ENCODE data around the gene MYBPC1. TPM values are rescaled to one million over a fixed set of nuclear protein-coding genes. Genes with fewer than 3 reads are reported as not detected.

MYBPC1 gene
- total RNA-seq, 1 experiment from 2014 or later = 0.49 TPM

- CTCF ChIA-PET = no interaction called here
- no peak overlapping the region for H3K27ac ChIP-seq (ENCODE audit: low read depth, low read length, poor library complexity, severe bottlenecking)
- POLR2A ChIA-PET (ENCODE audit: low non-redundant PET) = no interaction called here
- no peaks in the 10 kb centered on the region for H3K9me3 ChIP-seq (ENCODE audit: low read depth, low read length, poor library complexity, severe bottlenecking)
- no peaks in the 10 kb centered on the region for H3K36me3 ChIP-seq (ENCODE audit: insufficient read depth, low read length, poor library complexity, severe bottlenecking)
- no peaks in the 10 kb centered on the region for H3K27me3 ChIP-seq (replicated peaks; ENCODE audit: insufficient read depth, low read depth, low read length, poor library complexity)
- TF ChIP-seq EZH2 (IDR thresholded peaks at IDR 0.05; ENCODE audit: borderline replicate concordance, low read depth, low read length, poor library complexity, severe bottlenecking) = no peak
- TF ChIP-seq CTCF (conservative IDR thresholded peaks at IDR 0.05; ENCODE audit: low read depth, low read length) = no peak
- H3K4me1 ChIP-seq (ENCODE audit: insufficient read depth, low read length, poor library complexity, severe bottlenecking) = peaks cover 18% of the 10 kb centered on the region
- no peak overlapping the region for H3K4me3 ChIP-seq (ENCODE audit: low read depth, low read length, poor library complexity, severe bottlenecking)
- BruUV-seq (replicated peaks) = no TSS peak
- DNase-seq (ENCODE audit: low spot score) = no peak
- intact Hi-C loops (cut with micrococcal nuclease; ENCODE audit: unreplicated experiment) = no loop called here
These were observed 17.6 kb downstream of the MYBPC1 start for GRCh38 chr12:101612160-101612916.

- Histone ChIP-seq H3K4me1 (ENCODE audit: insufficient read depth, low read length, poor library complexity, severe bottlenecking) (peaks cover 48% of the 10 kb centered on the region), H3K36me3 (ENCODE audit: insufficient read depth, low read length, poor library complexity, severe bottlenecking) (no peaks in the 10 kb centered on the region), H3K9me3 (ENCODE audit: low read depth, low read length, poor library complexity, severe bottlenecking) (no peaks in the 10 kb centered on the region), H3K4me3 (ENCODE audit: low read depth, low read length, poor library complexity, severe bottlenecking) (peak overlapping the region; percentile 17), H3K27ac (ENCODE audit: low read depth, low read length, poor library complexity, severe bottlenecking) (peak overlapping the region; percentile 80), H3K27me3 (replicated peaks; ENCODE audit: insufficient read depth, low read depth, low read length, poor library complexity) (no peaks in the 10 kb centered on the region)
- POLR2A ChIA-PET (ENCODE audit: low non-redundant PET) = no interaction called here
- intact Hi-C loops (cut with micrococcal nuclease; ENCODE audit: unreplicated experiment) = no loop called here
- no TSS peak for BruUV-seq (replicated peaks)
- DNase-seq (ENCODE audit: low spot score) = peak; percentile 50
- CTCF ChIA-PET = no interaction called here
- TF ChIP-seq EZH2 (IDR thresholded peaks at IDR 0.05; ENCODE audit: borderline replicate concordance, low read depth, low read length, poor library complexity, severe bottlenecking) (no peak), CTCF (conservative IDR thresholded peaks at IDR 0.05; ENCODE audit: low read depth, low read length) (no peak)
These were observed 21.3 kb downstream of the MYBPC1 start for GRCh38 chr12:101616027-101616494.

GRCh38 chr12:101619026-101619786 lies 24.4 kb downstream of the MYBPC1 start:
- Histone ChIP-seq H3K9me3 (ENCODE audit: low read depth, low read length, poor library complexity, severe bottlenecking) (no peaks in the 10 kb centered on the region), H3K27me3 (replicated peaks; ENCODE audit: insufficient read depth, low read depth, low read length, poor library complexity) (no peaks in the 10 kb centered on the region), H3K36me3 (ENCODE audit: insufficient read depth, low read length, poor library complexity, severe bottlenecking) (no peaks in the 10 kb centered on the region), H3K4me1 (ENCODE audit: insufficient read depth, low read length, poor library complexity, severe bottlenecking) (peaks cover 52% of the 10 kb centered on the region), H3K4me3 (ENCODE audit: low read depth, low read length, poor library complexity, severe bottlenecking) (no peak overlapping the region), H3K27ac (ENCODE audit: low read depth, low read length, poor library complexity, severe bottlenecking) (no peak overlapping the region)
- ChIA-PET CTCF (no interaction called here), POLR2A (ENCODE audit: low non-redundant PET) (no interaction called here)
- no peak for DNase-seq (ENCODE audit: low spot score)
- intact Hi-C loops (cut with micrococcal nuclease; ENCODE audit: unreplicated experiment) = no loop called here
- BruUV-seq (replicated peaks) = no TSS peak
- TF ChIP-seq EZH2 (IDR thresholded peaks at IDR 0.05; ENCODE audit: borderline replicate concordance, low read depth, low read length, poor library complexity, severe bottlenecking) (no peak), CTCF (conservative IDR thresholded peaks at IDR 0.05; ENCODE audit: low read depth, low read length) (no peak)
